ENCODE data around the gene ITPA. TPM values are rescaled to one million over a fixed set of nuclear protein-coding genes. Genes with fewer than 3 reads are reported as not detected.

ITPA gene
- total and polyA plus RNA-seq, 2 of the 13 experiments (the other 11 are each of a cell fraction or from before 2014, with no cell fraction given) = 60.1 to 103 TPM

GRCh38 chr20:3239026-3239866 lies 29.9 kb downstream of the ITPA start, which contains the start of gene SLC4A11 (continued):
- 0 out of 2 replicates have a peak, but pooled peaks have one; percentile 61 for TF ChIP-seq IRF9 (CRISPR knock-in tag; IDR thresholded peaks at IDR 0.05; ENCODE audit: borderline replicate concordance)
- TF ChIP-seq NAIF1 (CRISPR knock-in tag; IDR thresholded peaks at IDR 0.05; ENCODE audit: borderline replicate concordance) = no peak
- TF ChIP-seq SP5 (CRISPR knock-in tag; IDR thresholded peaks at IDR 0.05; ENCODE audit: borderline replicate concordance, low read depth) = peak; percentile 87
- TF ChIP-seq ZNF567 (CRISPR knock-in tag; IDR thresholded peaks at IDR 0.05; ENCODE audit: borderline replicate concordance) = no peak
- 0 out of 2 replicates have a peak, but pooled peaks have one; percentile 65 for TF ChIP-seq TERF1 (CRISPR knock-in tag; IDR thresholded peaks at IDR 0.05)
- peak; percentile 4; the same call in 1 of the 2 replicates for TF ChIP-seq ZFX (CRISPR knock-in tag; IDR thresholded peaks at IDR 0.05; ENCODE audit: low read depth)
- no peak for TF ChIP-seq SMAD9 (CRISPR knock-in tag; IDR thresholded peaks at IDR 0.05)
- 0 out of 2 replicates have a peak, but pooled peaks have one; percentile 43 for TF ChIP-seq SP2 (CRISPR knock-in tag; IDR thresholded peaks at IDR 0.05)
- no peak for TF ChIP-seq ISX (CRISPR knock-in tag; conservative IDR thresholded peaks at IDR 0.05)
- TF ChIP-seq POLR2AphosphoS5 (IDR thresholded peaks at IDR 0.05; ENCODE audit: low read depth, low read length) = no peak; the same call in 1 of the 2 replicates
- TF ChIP-seq ZNF577 (CRISPR knock-in tag; IDR thresholded peaks at IDR 0.05; ENCODE audit: borderline replicate concordance, low read depth) = no peak
- TF ChIP-seq SNAI1 (CRISPR knock-in tag; IDR thresholded peaks at IDR 0.05; ENCODE audit: borderline replicate concordance) = 0 out of 2 replicates have a peak, but pooled peaks have one; percentile 2
- no peak for TF ChIP-seq SRSF9 (IDR thresholded peaks at IDR 0.05; ENCODE audit: borderline replicate concordance, insufficient read depth, low read depth, low read length, poor library complexity, severe bottlenecking)
- TF ChIP-seq DPF2 (CRISPR knock-in tag; IDR thresholded peaks at IDR 0.05; ENCODE audit: borderline replicate concordance, low read depth) = 0 out of 2 replicates have a peak, but pooled peaks have one; percentile 13
- peak; percentile 6 for TF ChIP-seq ETV5 (CRISPR knock-in tag; IDR thresholded peaks at IDR 0.05; ENCODE audit: borderline replicate concordance)
- no peak for TF ChIP-seq ZNF510 (CRISPR knock-in tag; IDR thresholded peaks at IDR 0.05; ENCODE audit: low read depth)
- TF ChIP-seq ZBTB46 (CRISPR knock-in tag; IDR thresholded peaks at IDR 0.05; ENCODE audit: borderline replicate concordance) = no peak
- TF ChIP-seq MTERF4 (CRISPR knock-in tag; IDR thresholded peaks at IDR 0.05) = peak; percentile 72; the same call in 1 of the 2 replicates
- peak; percentile 40 for TF ChIP-seq TEAD3 (CRISPR knock-in tag; optimal IDR thresholded peaks at IDR 0.05; ENCODE audit: borderline replicate concordance)
- peak; percentile 55 for TF ChIP-seq ELF3 (CRISPR knock-in tag; IDR thresholded peaks at IDR 0.05)
- TF ChIP-seq ZNF546 (CRISPR knock-in tag; conservative IDR thresholded peaks at IDR 0.05) = peak; percentile 61; the same call in 1 of the 2 replicates
- TF ChIP-seq SNAPC2 (CRISPR knock-in tag; IDR thresholded peaks at IDR 0.05) = peak; percentile 61; the same call in 1 of the 2 replicates
- 0 out of 2 replicates have a peak, but pooled peaks have one; percentile 66 for TF ChIP-seq TBP (CRISPR knock-in tag; IDR thresholded peaks at IDR 0.05)

Data from HepG2 (cell line).